ENCODE results near the gene SIN3A.

- no peak for TF ChIP-seq GATA2 (IDR thresholded peaks at IDR 0.05; ENCODE audit: low read depth, low read length)
- TF ChIP-seq GATA3 (IDR thresholded peaks at IDR 0.05; ENCODE audit: low read depth, low read length), result no peak
These were observed 90.6 kb downstream of the SIN3A start for GRCh38 chr15:75360856-75361255.
